GM21825 (cell line): ENCODE measurements around the gene MED22.
A peak's percentile ranks its signal among the peaks of the same experiment; 100 is the strongest.

Experiments
- ATAC-seq: cut with Tn5 transposase; IDR thresholded peaks from one replicate; pipeline ENCODE4 v1.9.1; 2021; ENCODE audit warnings: mild to moderate bottlenecking, moderate library complexity; ENCODE audit not compliant: unreplicated experiment

MED22 gene

GRCh38 chr9:133356391-133357091 lies 8.6 kb upstream of the MED22 start, which contains the start of the genes SURF1 and SURF2:
TSS of gene SURF1 (minus strand) at chr9:133356487. CDS start at chr9:133356453, 34 bp downstream.
TSS of gene SURF2 (plus strand) at chr9:133356550. CDS start at chr9:133356593, 43 bp downstream.
- peak; percentile 67 for ATAC-seq

GRCh38 chr9:133355881-133356357 lies 8.0 kb upstream of the MED22 start:
- peak; percentile 25 for ATAC-seq

- ATAC-seq: no peak
These were observed 6.8 kb upstream of the MED22 start for GRCh38 chr9:133354766-133355165.

- no peak for ATAC-seq
These were observed 5.6 kb upstream of the MED22 start for GRCh38 chr9:133353548-133353947.

GRCh38 chr9:133352635-133353340 lies 4.9 kb upstream of the MED22 start:
- no peak for ATAC-seq

GRCh38 chr9:133351908-133352634 lies 4.1 kb upstream of the MED22 start:
- ATAC-seq: no peak

GRCh38 chr9:133351526-133351907 lies 3.6 kb upstream of the MED22 start:
- ATAC-seq: no peak

- ATAC-seq: no peak
These were observed 2.2 kb upstream of the MED22 start for GRCh38 chr9:133349965-133350616.

- no peak for ATAC-seq
These were observed 1.0 kb upstream of the MED22 start for GRCh38 chr9:133348718-133349573.

GRCh38 chr9:133347515-133347984 lies 381 bp downstream of the MED22 start:
- ATAC-seq: peak; percentile 17

- no peak for ATAC-seq
These were observed 1.7 kb downstream of the MED22 start for GRCh38 chr9:133346021-133346785.

- ATAC-seq: no peak
These were observed 2.3 kb downstream of the MED22 start for GRCh38 chr9:133345596-133345995.

GRCh38 chr9:133344979-133345378 lies 3.0 kb downstream of the MED22 start:
- no peak for ATAC-seq

GRCh38 chr9:133344071-133344470 lies 3.9 kb downstream of the MED22 start:
- no peak for ATAC-seq

- ATAC-seq: no peak
These were observed 5.4 kb downstream of the MED22 start for GRCh38 chr9:133342570-133342969.

GRCh38 chr9:133342069-133342406 lies 5.9 kb downstream of the MED22 start:
- ATAC-seq: no peak

- ATAC-seq: no peak
These were observed 6.4 kb downstream of the MED22 start for GRCh38 chr9:133341369-133342068.

GRCh38 chr9:133340916-133341315 lies 7.0 kb downstream of the MED22 start:
- no peak for ATAC-seq

GRCh38 chr9:133340256-133340655 lies 7.7 kb downstream of the MED22 start:
- ATAC-seq: no peak
